Uterus (tissue), 2 donors: ENCODE results near the gene KCND1.

ENCODE experiments used
- CTCF ChIP-seq, 4 experiments: fragments of 200-600 bp in 2 of 4; fragments of 450-650 bp in 2 of 4; sonication (generic) in 2 of 4; IDR thresholded peaks; one replicate each; pipeline ENCODE4 v1.5.1; 2016 to 2019; ENCODE audit warnings: antibody characterized with exemption in 4 of 4, mild to moderate bottlenecking in 2 of 4, moderate library complexity in 1 of 4
- POLR2A ChIP-seq, 2 donors: fragments of 450-650 bp; IDR thresholded peaks; one replicate each; pipeline ENCODE4 v1.6.1; 2016; ENCODE audit warnings: antibody characterized with exemption in 2 of 2, mild to moderate bottlenecking in 1 of 2, moderate library complexity in 1 of 2

- no peak for TF ChIP-seq CTCF (IDR thresholded peaks at IDR 0.05)
- no peak for TF ChIP-seq POLR2A (IDR thresholded peaks at IDR 0.05)
These were observed 56.8 kb downstream of the KCND1 start for GRCh38 chrX:48914593-48915493.
